ENCODE data around the gene HTR3D. TPM values are rescaled to one million over a fixed set of nuclear protein-coding genes. Genes with fewer than 3 reads are reported as not detected.
A peak's percentile ranks its signal among the peaks of the same experiment; 100 is the strongest.

The HTR3D gene
- total RNA-seq, 1 experiment from 2014 or later, result not detected

- no peak overlapping the region for H3K9ac ChIP-seq (ENCODE audit: low read length)
- H3K27me3 ChIP-seq (ENCODE audit: insufficient read depth, low read length), result no peaks in the 10 kb centered on the region
- intact Hi-C loops (cut with micrococcal nuclease), result no loop called here
- H3K4me2 ChIP-seq (ENCODE audit: low read length), result no peak overlapping the region
- no peaks in the 10 kb centered on the region for H3K9me2 ChIP-seq (ENCODE audit: insufficient read depth)
- no peak for TF ChIP-seq ZNF274 (IDR thresholded peaks at IDR 0.05; ENCODE audit: low read depth, low read length)
- TF ChIP-seq YY1 (IDR thresholded peaks at IDR 0.05; ENCODE audit: extremely low read depth, insufficient replicate concordance, low read depth, low read length), result no peak
- no peak for TF ChIP-seq TCF7L2 (IDR thresholded peaks at IDR 0.05; ENCODE audit: borderline replicate concordance, extremely low read depth, insufficient read depth, insufficient read length)
- no peak for TF ChIP-seq EZH2phosphoT487 (IDR thresholded peaks at IDR 0.05; ENCODE audit: borderline replicate concordance)
- no peak for TF ChIP-seq ZBTB33 (IDR thresholded peaks at IDR 0.05; ENCODE audit: extremely low read depth, insufficient replicate concordance, low read length)
- TF ChIP-seq CEBPB (IDR thresholded peaks at IDR 0.05; ENCODE audit: low read depth), result no peak
- no peak for TF ChIP-seq SP1 (IDR thresholded peaks at IDR 0.05; ENCODE audit: low read depth)
- TF ChIP-seq CTCF (IDR thresholded peaks at IDR 0.05 in 2 of 3, conservative IDR thresholded peaks at IDR 0.05 in 1 of 3; ENCODE audit: borderline replicate concordance in 1 of 3, insufficient read depth in 1 of 3, low read depth in 2 of 3, low read length in 2 of 3), result no peak
- TF ChIP-seq CBX3 (IDR thresholded peaks at IDR 0.05; ENCODE audit: low read depth), result no peak
- no peaks in the 10 kb centered on the region for H4K20me1 ChIP-seq (ENCODE audit: insufficient read depth)
- ChIA-PET RAD21 (ENCODE audit: low non-redundant PET in 1 of 2, low total read pairs in 2 of 2, uncharacterized antibody in 2 of 2, unreplicated experiment in 2 of 2) (no interaction called here), POLR2A (no interaction called here), CTCF (no interaction called here)
- DNase-seq (ENCODE audit: low read depth, low spot score), result no peak
- no TSS peak for BruUV-seq (replicated peaks)
- no peaks in the 10 kb centered on the region for H3K79me2 ChIP-seq (ENCODE audit: insufficient read depth, low read length)
- H3K4me3 ChIP-seq (replicated peaks in 1 of 2; ENCODE audit: low read depth in 1 of 2, low read length in 2 of 2), result no peak overlapping the region
- H3K36me3 ChIP-seq (ENCODE audit: control insufficient read depth in 1 of 2, insufficient read depth in 2 of 2, low read length in 2 of 2), result no peaks in the 10 kb centered on the region
- no peak overlapping the region for H2AFZ ChIP-seq (ENCODE audit: low read depth, low read length, poor library complexity, severe bottlenecking)
- H3K27ac ChIP-seq (ENCODE audit: low read depth, low read length), result no peak overlapping the region
- H3K4me1 ChIP-seq (ENCODE audit: control insufficient read depth in 1 of 2, insufficient read depth in 2 of 2, low read length in 2 of 2), result peaks cover 0 to 3% of the 10 kb centered on the region in 2 experiments; a peak in 1 of 4 replicates
- H3K9me3 ChIP-seq (ENCODE audit: control insufficient read depth in 1 of 2, insufficient read depth in 1 of 2, low read depth in 1 of 2, low read length in 2 of 2), result no peaks in the 10 kb centered on the region
- peak; percentile 52 for ATAC-seq
Measured at GRCh38 chr3:184059424-184059823, 27.9 kb downstream of the HTR3D start.

All from HCT116 (cell line).